Endothelial cell (in vitro differentiated cells): Measurements from ENCODE around the gene ZNF695. TPM values are rescaled to one million over a fixed set of nuclear protein-coding genes. Genes with fewer than 3 reads are reported as not detected.

Source experiments
- DNase-seq: peaks from one replicate; pipeline ENCODE4 v3.0.0; 2021; ENCODE audit warnings: low spot score
- H3K27ac Mint-ChIP-seq: one replicate; pipeline ENCODE4 v1.8.0; 2021; ENCODE audit warnings: mixed read lengths, inconsistent platforms; ENCODE audit not compliant: unreplicated experiment
- H3K27me3 Mint-ChIP-seq: one replicate; pipeline ENCODE4 v1.8.0; 2021; ENCODE audit warnings: mild to moderate bottlenecking, moderate library complexity, mixed read lengths, inconsistent platforms; ENCODE audit not compliant: unreplicated experiment
- H3K36me3 Mint-ChIP-seq: one replicate; pipeline ENCODE4 v1.8.0; 2021; ENCODE audit warnings: mild to moderate bottlenecking, low read depth, mixed read lengths, inconsistent platforms; ENCODE audit not compliant: unreplicated experiment
- H3K4me1 Mint-ChIP-seq: one replicate; pipeline ENCODE4 v1.8.0; 2021; ENCODE audit warnings: mild to moderate bottlenecking, mixed read lengths, inconsistent platforms; ENCODE audit not compliant: unreplicated experiment
- H3K4me3 Mint-ChIP-seq: one replicate; pipeline ENCODE4 v1.8.0; 2021; ENCODE audit warnings: mild to moderate bottlenecking, mixed read lengths, inconsistent platforms; ENCODE audit not compliant: unreplicated experiment
- H3K9me3 Mint-ChIP-seq: one replicate; pipeline ENCODE4 v1.8.0; 2021; ENCODE audit warnings: mixed read lengths, inconsistent platforms; ENCODE audit not compliant: unreplicated experiment
- total RNA-seq: library from RNA; stranded (reverse); fragmentation: NEBNext Ultra II Directional; extraction: Animal tissue kit (Norgen Biotek cat#: 25700); gene quantifications from one replicate; pipeline ENCODE4 v1.2.1, GENCODE V29; 2021; ENCODE audit not compliant: unreplicated experiment
- TF ChIP-seq, protein P1 (sequence below): fragments of 200-600 bp; sonication (generic); IDR thresholded peaks from one replicate; pipeline ENCODE4 v1.5.0; 2021; ENCODE audit warnings: antibody characterized with exemption; ENCODE audit not compliant: unreplicated experiment

Gene ZNF695
- total RNA-seq, 1 donor from 2014 or later: 3.2 TPM

- TF ChIP-seq, protein P1, sequence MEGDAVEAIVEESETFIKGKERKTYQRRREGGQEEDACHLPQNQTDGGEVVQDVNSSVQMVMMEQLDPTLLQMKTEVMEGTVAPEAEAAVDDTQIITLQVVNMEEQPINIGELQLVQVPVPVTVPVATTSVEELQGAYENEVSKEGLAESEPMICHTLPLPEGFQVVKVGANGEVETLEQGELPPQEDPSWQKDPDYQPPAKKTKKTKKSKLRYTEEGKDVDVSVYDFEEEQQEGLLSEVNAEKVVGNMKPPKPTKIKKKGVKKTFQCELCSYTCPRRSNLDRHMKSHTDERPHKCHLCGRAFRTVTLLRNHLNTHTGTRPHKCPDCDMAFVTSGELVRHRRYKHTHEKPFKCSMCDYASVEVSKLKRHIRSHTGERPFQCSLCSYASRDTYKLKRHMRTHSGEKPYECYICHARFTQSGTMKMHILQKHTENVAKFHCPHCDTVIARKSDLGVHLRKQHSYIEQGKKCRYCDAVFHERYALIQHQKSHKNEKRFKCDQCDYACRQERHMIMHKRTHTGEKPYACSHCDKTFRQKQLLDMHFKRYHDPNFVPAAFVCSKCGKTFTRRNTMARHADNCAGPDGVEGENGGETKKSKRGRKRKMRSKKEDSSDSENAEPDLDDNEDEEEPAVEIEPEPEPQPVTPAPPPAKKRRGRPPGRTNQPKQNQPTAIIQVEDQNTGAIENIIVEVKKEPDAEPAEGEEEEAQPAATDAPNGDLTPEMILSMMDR: no peak
- Mint-ChIP-seq H3K9me3 (peaks cover 54% of the 10 kb centered on the region), H3K36me3 (peaks cover 92% of the 10 kb centered on the region), H3K4me1 (no peaks in the 10 kb centered on the region), H3K27me3 (peaks cover 5% of the 10 kb centered on the region), H3K27ac (no peak overlapping the region), H3K4me3 (no peak overlapping the region)
- no peak for DNase-seq
Observed at GRCh38 chr1:246989901-246990300, 18.0 kb downstream of the ZNF695 start.

DNA sequence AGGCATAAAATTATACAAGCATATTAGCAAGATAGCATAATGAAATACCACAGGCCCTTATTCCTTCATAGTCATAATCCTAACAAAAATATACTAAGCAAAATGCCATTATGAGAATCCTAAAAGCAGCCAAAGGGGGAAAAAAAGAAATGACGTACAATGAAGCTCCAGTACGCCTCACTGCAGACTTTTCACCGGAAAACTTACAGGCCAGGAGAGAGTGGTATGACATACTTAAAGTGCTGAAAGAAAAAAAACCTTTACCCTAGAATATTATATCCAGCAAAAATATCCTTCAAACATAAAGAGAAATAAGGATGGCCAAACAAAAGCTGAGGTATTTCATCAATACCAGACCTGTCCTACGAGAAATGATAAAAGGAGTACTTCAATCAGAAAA is 19.5 kb downstream of the ZNF695 start:
- TF ChIP-seq, protein P1: no peak
- no peak for DNase-seq
- Mint-ChIP-seq H3K27me3 (peaks cover 5% of the 10 kb centered on the region), H3K4me3 (peak overlapping the region; percentile 79), H3K4me1 (no peaks in the 10 kb centered on the region), H3K27ac (no peak overlapping the region), H3K36me3 (peaks cover 93% of the 10 kb centered on the region), H3K9me3 (peaks cover 52% of the 10 kb centered on the region)

- Mint-ChIP-seq H3K27ac (no peak overlapping the region), H3K27me3 (peaks cover 5% of the 10 kb centered on the region), H3K4me3 (peak overlapping the region; percentile 61), H3K4me1 (no peaks in the 10 kb centered on the region), H3K36me3 (peaks cover 94% of the 10 kb centered on the region), H3K9me3 (peaks cover 57% of the 10 kb centered on the region)
- no peak for DNase-seq
- TF ChIP-seq, protein P1: no peak
Observed at GRCh38 chr1:246987083-246987690, 20.7 kb downstream of the ZNF695 start.

GRCh38 chr1:246978785-246979184 is 29.1 kb downstream of the ZNF695 start:
- TF ChIP-seq, protein P1: no peak
- DNase-seq: no peak
- Mint-ChIP-seq H3K27ac (no peak overlapping the region), H3K4me1 (no peaks in the 10 kb centered on the region), H3K36me3 (peaks cover 69% of the 10 kb centered on the region), H3K27me3 (no peaks in the 10 kb centered on the region), H3K4me3 (peak overlapping the region; percentile 14), H3K9me3 (peaks cover 38% of the 10 kb centered on the region)

GRCh38 chr1:246978281-246978680 is 29.6 kb downstream of the ZNF695 start:
- Mint-ChIP-seq H3K27me3 (no peaks in the 10 kb centered on the region), H3K4me3 (peak overlapping the region; percentile 21), H3K36me3 (peaks cover 64% of the 10 kb centered on the region), H3K4me1 (no peaks in the 10 kb centered on the region), H3K27ac (no peak overlapping the region), H3K9me3 (peaks cover 37% of the 10 kb centered on the region)
- TF ChIP-seq, protein P1: no peak
- no peak for DNase-seq
